ENCODE data around the gene MYO6.

Gene MYO6

DNA sequence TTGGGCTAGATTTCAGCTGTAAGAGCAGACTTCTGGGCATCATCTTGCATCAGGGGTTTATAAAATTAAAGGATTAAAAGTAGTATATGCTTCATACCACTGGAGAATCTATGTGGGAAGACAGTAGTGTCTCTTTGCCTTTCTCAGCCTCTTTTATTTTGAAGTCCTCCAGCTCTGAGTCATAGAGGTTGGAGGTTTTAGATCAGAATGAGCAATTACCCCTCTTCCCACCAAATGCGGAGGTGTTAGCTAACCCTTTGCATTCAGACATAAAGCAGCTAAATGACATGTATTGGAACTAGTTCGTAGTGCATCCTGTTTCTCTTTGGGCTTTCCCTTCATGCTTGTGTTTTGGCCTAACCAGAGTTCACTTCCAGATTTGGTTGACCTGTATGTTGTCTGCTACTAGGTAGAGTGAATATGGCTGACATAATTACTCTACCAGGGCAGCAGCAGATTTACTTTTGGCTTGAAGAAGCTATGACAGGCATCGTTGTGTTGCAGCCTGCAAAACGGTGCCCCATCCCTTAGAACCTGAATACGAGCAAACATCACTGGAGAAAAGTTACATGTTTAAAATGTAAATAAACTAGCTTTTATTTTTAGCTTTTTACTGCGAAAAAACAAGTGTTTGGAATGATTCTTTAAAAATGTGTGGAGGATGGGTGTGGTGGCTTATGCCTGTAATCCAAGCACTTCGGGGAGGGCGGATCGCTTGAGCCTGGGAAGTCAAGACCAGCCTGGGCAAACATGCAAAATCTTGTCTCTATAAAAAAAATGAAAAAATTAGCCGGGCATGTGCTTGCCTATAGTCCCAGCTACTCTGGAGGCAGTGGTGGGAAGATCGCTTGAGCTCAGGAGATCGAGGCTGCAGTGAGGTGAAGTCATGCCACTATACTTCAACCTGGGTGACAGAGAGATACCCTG lies 82.2 kb downstream of the MYO6 start:
- DNase-seq, result peak; percentile 71

DNA sequence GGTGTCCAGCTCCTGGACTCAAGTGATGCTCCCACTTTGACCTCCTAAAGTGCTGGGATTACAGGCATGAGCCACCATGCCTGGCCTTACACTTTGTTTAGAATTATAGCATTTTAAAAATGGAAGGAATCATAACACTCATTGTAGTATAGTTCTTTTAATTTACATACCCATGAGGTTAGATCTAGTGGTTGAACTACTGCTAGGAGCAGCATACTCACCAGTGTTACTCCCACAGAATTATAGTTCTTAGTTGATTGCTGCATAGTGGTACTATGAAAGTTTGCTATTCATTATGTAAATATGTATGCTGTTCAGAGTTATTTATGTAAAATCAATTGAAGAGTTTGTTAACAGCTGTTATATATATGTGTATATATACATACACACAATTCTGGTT lies 85.4 kb downstream of the MYO6 start:
- DNase-seq, result no peak

DNA sequence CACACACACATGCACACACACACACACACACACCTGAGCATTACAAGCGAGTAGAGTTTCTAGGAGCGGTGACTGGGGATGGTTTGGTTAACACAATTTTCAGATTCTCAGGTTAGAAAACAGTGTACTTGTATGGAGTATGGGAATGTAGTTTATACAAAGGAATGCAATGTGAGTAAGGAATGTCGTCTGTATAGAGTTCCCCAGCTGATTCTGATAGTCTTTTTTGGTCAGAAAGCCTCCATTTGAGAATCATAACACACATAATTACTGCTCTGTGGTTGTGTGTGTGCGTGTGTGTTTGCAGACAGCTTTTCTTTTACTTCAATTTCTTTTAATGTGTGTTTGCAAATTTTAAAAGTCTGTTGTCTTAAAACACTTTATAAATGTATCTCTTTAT lies 93.2 kb downstream of the MYO6 start:
- DNase-seq, result peak; percentile 59

DNA sequence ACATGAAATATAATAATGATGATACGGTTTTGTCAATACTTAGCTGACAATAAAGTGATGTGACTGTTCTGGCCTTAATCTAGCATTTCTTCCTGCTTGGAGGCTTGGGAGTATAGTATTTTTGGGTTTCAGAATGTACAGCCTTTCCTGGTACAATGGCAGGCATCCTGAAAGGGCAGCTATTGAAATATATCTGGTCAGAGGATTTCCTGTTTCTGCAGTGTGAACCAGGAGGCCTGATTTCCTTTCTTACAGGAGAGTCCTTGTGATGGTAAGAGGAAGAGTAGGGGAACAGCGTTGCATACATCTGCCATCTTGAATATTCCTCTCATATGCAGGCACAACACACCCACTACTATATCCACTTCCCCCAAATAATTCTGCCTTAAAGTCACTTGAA lies 93.7 kb downstream of the MYO6 start:
- DNase-seq, result no peak

DNA sequence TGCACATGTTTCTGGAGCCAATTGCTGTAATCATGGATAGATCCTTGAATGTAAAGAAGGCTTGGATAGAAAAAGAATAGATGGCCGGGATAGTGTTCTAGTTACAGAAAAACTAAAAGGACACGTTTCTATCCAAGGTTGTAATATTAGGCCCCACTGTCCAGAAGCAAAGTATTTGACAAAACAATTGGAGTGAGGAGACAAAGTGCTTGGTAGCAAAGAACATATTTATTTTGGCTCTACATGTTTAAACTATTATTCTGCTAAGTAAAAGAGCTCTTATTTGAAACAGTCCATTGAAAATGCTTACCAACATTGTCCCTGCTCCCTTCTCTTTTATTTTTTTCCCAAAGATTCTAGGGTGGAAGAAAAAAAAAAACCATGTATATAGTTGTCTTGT lies 94.4 kb downstream of the MYO6 start:
- DNase-seq, result no peak

DNA sequence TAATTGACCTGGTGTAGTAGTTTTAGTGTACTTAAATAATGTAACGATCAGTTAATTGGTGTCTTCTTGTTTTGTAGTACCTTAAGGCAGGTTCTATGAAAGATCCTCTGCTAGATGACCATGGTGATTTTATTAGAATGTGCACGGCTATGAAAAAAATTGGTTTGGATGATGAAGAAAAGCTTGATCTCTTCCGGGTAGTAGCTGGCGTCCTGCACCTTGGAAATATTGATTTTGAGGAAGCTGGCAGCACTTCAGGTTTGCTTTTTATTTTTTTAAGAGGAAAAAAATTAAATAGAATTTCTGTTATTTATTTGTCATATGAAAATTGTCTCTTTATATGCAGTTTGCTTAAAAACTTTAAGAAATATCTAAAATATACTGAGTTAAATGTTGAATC lies 99.2 kb downstream of the MYO6 start:
- no peak for DNase-seq

DNA sequence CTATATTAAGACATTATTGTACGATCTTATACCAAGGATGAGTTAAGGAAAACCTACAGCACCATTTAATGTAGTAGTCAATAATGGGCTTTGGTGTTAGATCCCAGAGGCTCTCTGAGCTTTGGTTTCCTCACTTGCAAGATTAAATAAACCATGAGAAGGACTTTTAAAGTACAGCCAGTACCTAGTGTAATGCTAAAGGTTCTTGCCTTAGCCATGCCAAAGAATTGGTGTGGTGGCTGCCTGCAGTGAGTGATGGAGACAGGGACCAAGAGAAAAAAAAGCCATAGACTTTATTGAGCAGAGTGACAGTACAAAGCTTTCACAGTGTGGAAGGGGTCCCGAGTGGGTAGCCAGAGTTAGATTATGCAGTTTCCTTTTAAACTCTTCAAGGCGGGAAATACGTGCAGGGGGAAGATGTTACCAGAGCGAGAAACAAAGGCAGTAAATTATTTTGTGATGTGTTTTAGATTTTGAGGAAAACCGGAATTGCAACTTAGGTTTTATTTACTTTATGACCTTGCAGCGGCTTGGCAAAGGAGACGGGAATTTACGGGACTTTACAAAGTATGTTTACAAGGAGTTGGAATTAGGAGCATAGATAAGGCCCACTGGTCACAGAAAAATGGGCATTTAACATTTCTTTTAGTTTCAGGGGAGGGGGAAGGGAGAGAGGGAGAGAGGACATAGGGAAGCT lies 100.4 kb downstream of the MYO6 start:
- DNase-seq, result no peak

DNA sequence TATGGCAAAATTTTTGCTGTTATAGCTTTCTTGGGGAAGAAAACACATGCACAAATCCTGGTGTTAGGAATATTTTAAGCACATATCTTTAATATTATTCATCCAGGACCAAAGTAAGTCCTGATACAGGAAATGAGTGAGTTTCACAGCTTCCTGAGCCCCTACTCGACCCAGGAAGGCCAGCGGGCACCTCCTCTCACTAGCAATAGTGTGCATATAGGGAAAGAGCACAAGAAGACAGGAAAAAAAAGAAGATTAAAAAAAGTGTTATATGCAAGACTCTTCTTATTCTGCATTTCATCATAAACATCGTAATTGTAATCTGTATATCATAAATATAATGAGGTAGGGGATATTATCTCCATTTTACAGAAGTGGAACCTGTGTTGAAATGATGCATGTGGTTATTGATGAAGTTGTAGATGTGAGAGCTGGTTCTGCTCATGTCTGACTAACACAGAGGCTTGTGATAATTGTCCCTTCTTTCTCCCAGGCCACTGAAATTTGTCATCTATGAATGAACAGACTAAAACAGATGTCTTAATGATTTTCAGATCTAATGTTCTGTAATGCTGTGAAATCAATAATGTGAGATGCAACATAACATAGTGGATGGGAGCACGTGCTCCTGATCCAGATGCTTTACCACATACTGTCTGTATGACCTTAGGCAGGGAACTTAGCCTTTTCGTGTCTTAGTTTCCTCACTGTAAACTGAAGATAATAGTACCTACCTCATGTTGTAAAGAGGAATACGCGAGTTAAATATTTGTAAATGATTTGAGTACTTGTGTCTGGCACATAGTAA lies 101.2 kb downstream of the MYO6 start:
- DNase-seq, result peak; percentile 10

DNA sequence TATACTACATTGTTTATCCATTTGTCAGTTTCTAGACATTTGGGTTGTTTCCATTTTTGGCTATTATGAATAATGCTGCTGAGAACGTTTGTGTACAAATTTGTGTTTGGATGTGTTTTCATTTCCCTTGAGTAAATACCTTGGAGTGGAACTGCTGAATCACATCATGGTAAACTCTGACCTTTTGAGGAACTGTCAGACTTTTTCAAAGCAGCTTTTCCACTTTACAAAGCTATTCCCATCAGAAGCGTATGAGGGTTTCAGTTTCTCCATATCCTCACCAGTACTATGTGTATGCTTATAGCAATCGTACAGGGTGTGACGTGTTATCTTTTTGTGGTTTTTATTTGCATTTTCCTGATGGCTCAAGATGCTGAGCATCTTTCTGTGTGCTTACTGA lies 103.7 kb downstream of the MYO6 start:
- no peak for DNase-seq

DNA sequence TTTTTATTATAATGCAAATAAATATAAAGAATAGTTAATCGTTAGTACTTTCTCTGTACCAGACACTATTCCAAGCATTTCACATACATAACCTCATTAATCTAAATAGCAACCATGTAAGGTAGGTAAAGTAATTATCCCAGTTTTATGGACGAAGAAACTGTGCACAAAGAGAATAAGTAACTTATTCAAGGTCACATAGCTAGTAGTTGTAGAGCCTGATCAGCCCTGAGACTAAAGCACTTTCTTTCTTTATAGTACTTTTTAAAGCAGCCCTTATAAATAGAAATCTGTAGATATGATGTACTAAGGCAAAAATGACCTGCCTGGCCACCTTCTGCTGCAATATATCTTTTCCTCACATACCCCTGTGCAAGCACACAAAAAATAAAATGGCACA lies 104.8 kb downstream of the MYO6 start:
- DNase-seq, result no peak

DNA sequence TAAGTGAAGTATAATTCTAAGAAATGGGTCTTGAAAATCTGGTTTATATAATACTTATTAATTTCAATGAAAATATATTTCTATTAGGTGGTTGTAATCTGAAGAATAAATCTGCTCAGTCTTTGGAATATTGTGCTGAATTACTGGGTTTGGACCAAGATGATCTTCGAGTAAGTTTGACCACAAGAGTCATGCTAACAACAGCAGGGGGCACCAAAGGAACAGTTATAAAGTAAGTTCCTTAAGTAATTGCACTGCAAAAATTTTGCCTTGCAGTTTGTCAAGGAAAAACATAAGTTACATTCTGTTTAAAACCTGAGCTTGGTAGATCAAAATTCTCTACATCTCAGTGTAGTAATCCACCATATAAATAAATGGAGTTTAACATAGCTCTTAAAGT lies 106.0 kb downstream of the MYO6 start:
- peak; percentile 56 for DNase-seq

DNA sequence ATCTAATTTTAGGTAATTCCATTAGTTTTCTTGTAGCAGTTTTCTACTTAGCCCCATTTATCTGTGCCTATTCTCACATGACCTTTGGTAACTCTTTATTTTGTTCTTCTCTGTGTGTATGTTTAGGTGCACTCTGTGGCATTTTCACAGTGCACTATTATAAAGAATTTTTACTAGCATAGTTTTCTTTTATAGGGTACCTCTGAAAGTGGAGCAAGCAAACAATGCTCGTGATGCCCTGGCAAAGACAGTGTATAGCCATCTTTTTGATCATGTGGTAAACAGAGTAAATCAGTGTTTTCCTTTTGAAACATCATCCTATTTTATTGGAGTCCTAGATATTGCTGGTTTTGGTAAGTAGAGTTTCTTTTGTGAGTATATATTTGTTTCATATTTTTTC lies 107.9 kb downstream of the MYO6 start:
- no peak for DNase-seq

DNA sequence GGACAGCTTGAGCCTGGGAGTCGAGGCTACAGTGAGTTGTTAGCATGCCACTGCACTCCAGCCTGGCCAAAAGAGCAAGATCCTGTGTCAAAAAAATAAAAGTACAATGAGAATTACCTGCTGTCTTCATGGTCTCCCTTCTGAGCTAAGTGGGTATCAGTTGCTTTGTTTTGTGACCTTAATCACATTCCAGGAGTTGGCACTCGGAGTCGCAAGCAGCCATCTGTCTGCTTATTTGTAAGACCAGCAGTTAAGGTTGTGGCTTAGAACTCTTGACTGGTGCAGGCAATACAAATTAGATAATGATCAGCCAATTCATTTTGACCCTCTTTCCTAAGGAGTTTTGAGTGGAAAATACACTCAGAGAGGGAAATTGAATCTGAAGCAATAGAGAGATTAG lies 114.0 kb downstream of the MYO6 start:
- DNase-seq, result no peak

DNA sequence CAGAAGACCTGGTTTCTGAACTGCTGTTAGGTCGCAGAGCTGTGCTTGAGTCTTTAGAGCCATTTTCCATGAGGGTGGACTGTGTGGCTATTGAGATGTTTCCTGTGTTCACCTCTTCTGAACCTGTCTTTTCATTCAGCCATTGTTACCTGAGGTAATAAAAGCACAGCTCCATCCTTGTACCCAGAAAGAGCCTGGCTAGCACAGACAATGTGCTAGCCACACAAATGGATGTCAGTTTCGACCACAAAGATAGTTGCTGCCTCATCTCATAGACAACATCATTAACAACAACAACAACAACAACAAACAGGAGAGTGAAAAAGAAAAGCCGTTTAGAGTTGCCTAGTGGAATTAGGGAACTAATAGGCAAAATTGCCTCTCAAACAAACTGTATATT lies 114.7 kb downstream of the MYO6 start:
- no peak for DNase-seq

DNA sequence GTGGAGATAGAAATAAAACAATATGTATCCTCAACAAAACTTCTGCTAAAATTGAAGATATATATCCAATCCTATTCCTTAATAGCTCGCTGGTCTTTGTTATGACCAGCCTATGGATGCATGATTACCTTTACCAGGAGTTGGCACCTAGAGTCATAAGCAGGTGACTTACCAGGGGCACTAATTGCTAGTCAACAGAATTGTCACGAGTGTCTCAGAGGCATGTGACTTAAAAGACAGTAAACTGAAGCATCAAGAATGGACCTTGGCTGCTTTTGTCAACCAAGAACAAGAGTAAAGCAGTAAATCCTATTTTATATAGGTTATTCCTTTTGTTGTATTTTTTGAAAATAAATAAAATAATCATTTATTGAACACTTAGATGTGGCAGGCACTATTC lies 115.4 kb downstream of the MYO6 start:
- DNase-seq, result no peak

DNA sequence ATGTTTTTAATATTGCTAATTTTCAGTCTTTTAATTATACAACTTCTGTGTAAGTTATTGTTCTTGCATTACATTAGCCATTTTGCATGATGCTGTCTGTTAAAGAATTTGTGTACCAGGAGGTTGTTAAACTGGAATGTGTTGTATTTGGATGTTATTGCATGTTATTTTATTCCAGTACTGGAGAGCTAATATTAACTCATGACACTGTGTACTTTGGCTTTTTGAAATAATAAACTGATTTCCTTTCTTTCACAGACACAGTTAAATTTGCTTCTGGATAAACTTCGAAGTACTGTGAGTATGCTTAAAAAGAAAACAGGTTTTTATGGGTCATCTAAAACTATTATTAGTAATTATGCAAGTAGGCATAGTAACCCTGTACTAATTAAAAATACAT lies 121.3 kb downstream of the MYO6 start:
- DNase-seq, result no peak

DNA sequence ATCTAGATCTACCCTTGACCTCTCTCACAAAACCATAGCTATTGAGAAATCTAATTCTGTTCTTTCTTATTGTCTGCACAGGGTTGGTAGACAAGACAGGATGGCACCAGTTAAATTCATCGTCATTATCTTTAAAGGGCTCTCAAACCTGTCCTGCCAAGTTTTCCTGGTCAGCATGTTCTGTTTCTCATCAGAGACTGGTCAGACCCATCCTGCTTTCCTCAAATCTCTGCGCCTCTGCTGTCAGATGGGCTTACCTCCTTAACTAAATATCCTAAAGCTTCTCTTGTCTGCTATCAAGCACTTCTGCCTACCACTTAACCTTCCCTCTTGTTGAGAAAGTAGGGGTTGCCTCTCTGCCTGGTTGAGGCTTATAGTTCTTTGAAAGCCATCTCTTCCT lies 125.2 kb downstream of the MYO6 start:
- DNase-seq, result no peak

DNA sequence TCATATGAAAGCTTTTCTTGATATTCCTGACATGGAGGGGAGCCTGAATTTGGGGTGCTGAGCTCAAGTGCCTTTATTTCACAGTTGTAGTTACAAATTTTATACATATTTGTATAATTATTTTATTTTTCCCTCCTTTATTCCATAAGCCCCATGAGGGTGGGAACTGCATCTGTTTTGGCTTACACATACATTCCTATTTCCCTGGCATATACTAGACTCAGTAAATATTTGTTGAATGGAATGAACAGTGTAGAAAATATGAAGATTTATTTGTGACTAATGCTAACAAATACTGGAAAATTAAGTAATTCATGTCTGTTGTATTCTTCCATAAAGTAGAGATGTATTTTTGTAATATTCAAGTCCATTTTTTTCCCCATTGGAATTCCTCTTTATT lies 127.1 kb downstream of the MYO6 start:
- no peak for DNase-seq

DNA sequence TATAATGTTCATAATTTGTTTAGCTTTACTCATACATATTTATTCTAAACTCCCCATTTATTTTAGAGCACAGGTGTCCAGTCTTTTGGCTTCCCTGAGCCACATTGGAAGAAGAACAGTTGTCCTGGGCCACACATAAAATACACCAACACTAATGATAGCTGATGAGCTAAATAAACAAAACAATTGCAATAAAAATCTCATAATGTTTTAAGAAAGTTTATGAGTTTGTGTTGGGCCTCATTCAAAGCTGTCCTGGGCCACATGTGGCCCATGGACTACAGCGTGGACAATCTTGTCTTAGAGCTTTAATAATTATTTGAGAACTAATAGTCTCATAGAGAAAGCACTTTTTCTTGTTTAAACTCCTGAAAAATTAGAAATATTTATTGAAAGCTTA lies 131.3 kb downstream of the MYO6 start:
- DNase-seq, result no peak

DNA sequence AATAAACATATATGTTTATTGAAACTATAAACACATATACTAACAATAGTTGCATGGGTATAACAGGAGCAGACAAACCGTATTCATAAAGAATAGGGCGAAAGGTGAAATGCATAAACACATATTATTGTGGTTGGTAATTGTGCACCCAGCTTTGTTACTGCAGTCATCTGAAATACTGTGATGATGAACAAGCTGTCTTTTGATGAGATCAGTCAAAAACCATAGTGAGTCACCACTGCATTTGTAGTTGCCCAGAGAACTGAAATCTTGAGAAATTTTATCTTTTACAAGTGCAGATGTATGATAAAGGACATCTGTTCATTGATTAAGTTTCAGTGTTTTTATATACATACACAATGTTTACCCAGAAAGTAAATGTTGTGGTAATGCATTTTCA lies 133.7 kb downstream of the MYO6 start:
- peak; percentile 65 for DNase-seq

DNA sequence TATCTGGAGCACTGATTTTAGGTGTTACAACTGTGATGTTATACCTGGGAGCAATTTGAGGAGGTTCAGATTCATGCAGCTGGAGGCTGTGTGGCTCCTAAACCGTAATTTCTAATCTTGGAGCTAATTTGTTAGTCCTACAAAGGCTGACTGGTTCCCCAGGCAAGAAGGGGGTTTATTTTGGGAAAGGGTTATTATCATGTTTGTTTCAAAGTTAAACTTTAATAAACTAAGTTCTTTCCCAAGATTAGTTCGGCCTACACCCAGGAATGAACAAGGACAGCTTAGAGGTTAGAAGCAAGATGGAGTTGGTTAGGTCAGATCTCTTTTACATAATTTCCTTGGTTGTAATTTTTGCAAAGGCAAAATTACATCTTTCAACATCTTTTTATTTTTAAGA lies 135.8 kb downstream of the MYO6 start:
- no peak for DNase-seq

DNA sequence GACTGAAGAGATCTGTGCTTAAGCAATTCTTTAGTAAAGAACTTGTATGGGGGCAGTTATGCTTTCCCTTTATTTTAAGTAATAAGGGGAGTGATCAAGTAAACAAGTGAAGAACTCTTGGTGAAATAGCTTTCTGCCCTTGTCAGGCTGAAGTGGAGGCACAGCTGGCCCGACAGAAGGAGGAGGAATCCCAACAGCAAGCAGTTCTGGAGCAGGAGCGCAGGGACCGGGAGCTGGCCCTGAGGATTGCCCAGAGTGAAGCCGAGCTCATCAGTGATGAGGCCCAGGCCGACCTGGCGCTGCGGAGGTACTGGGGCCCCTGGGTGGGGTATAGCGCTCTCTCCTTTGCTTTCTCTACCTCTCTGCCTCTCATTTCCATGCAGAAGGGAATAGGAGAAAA lies 143.3 kb downstream of the MYO6 start:
- DNase-seq, result no peak

DNA sequence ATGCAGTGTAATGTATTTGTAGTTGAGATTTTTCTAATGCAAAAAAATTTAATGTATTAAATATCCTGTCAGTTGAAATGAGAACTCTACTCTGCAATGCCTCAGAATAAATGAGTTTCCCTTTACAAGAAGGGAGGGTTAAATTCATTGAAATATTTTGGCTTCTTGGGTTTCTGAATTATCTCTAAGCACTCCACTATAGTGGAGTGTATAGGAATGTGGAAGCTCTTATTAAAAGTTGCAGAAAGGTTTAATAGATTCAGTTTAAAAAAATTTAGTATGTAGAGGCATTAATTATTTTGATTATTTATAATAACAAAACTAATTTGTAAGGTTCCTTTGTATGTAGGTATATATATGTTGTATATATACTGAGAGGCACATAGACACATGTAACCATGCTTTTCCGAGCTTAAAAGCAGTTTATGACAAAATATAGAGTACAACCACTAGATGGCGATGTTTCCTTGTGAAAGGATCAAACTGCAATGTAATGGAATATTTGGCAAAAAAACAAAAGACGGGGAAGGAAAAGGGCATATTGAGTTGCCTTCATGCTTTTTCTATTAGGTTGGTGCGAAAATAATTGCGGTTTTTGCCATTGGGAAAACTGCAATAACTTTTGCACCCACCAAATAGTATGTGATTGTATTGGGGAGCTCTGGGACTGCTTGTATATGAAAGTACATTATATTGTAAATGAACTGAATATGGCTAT lies 144.2 kb downstream of the MYO6 start:
- DNase-seq, result peak; percentile 75
